Measurements from ENCODE around the gene MED13L. TPM values are rescaled to one million over a fixed set of nuclear protein-coding genes. Genes with fewer than 3 reads are reported as not detected.

The MED13L gene
- total RNA-seq, 1 donor = 180 TPM

DNA sequence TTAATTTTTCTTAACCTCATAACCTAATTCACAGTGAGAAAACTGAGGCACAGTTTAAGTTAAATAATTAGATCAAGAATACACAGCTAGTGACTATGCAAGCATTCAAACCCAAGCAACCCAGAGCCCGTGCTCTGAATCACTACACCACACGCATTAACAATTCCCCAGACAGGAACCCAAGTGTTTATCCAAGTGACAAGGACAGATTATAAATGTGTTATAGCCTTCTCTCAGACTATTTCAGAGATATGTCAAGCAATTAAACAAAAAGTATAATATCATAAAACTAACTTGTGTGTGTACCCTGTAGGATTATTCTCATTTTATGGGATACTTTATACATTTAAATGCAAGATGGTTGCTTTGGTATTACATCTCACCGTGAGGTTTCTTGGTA lies 43.8 kb downstream of the MED13L start:
- no peak for DNase-seq (ENCODE audit: low read depth)
- no peak overlapping the region for H3K4me3 ChIP-seq (ENCODE audit: low read depth, low read length)
- TF ChIP-seq, protein P1, sequence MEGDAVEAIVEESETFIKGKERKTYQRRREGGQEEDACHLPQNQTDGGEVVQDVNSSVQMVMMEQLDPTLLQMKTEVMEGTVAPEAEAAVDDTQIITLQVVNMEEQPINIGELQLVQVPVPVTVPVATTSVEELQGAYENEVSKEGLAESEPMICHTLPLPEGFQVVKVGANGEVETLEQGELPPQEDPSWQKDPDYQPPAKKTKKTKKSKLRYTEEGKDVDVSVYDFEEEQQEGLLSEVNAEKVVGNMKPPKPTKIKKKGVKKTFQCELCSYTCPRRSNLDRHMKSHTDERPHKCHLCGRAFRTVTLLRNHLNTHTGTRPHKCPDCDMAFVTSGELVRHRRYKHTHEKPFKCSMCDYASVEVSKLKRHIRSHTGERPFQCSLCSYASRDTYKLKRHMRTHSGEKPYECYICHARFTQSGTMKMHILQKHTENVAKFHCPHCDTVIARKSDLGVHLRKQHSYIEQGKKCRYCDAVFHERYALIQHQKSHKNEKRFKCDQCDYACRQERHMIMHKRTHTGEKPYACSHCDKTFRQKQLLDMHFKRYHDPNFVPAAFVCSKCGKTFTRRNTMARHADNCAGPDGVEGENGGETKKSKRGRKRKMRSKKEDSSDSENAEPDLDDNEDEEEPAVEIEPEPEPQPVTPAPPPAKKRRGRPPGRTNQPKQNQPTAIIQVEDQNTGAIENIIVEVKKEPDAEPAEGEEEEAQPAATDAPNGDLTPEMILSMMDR (IDR thresholded peaks at IDR 0.05; ENCODE audit: insufficient read depth, low read length) = no peak

DNA sequence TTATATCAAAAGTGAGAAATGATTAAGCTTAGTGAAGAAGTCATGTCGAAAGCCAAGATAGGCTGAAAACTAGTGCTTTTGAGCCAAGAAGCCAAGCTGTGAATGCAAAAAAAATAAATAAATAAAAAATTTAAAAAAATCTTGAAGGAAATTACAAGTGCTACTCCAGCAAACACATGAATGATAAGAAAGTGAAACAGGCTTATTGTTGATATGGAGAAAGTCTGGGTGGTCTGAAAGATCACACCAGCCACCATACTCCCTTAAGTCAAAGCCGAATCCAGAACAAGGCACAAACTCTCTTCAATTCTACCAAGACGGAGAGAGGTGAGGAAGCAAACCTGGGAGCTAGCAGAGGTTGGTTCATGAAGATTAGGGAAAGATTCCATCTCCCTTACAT lies 49.7 kb downstream of the MED13L start:
- TF ChIP-seq, protein P1 (IDR thresholded peaks at IDR 0.05; ENCODE audit: insufficient read depth, low read length) = no peak
- DNase-seq (ENCODE audit: low read depth) = no peak
- no peak overlapping the region for H3K4me3 ChIP-seq (ENCODE audit: low read depth, low read length)

DNA sequence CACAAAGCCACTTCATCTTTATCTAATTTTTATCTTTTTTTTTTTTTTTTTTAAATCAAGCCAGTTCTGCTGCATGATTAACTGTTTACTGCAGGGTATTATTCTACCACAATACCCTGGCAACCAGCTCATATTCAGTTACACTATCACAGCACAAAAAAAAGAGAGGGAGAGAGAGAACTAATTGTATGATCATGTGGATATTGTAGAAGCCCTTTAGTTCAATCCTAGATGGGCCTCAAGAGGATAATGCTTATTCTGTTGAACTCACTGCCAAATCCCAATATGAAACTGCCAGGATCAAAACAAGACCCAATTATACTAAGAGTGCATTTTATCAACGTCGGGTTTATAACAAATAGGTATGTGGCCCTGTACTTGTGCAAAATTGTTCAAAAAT lies 51.5 kb downstream of the MED13L start:
- no peak overlapping the region for H3K4me3 ChIP-seq (ENCODE audit: low read depth, low read length)
- no peak for DNase-seq (ENCODE audit: low read depth)
- TF ChIP-seq, protein P1 (IDR thresholded peaks at IDR 0.05; ENCODE audit: insufficient read depth, low read length) = no peak

DNA sequence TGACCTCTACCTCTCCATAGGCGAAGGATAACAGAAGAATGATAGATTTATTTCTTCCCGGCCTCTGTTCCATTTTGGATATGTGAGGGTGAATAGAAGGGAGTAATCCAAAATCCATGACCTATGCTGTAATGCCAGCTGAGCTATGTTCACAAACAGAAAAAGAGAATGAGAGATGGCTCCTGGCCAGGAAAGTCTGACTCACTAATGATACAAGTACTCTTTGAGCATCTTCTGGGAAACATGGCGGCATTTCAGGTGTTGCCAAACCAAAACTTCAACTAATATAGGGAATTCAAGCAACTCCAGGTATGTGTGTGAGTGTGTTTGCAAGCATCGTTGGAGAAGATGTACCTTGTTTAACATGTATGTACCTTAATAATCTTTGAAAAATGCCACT lies 55.1 kb downstream of the MED13L start:
- no peak overlapping the region for H3K4me3 ChIP-seq (ENCODE audit: low read depth, low read length)
- TF ChIP-seq, protein P1 (IDR thresholded peaks at IDR 0.05; ENCODE audit: insufficient read depth, low read length) = no peak
- peak; percentile 94 for DNase-seq (ENCODE audit: low read depth)

DNA sequence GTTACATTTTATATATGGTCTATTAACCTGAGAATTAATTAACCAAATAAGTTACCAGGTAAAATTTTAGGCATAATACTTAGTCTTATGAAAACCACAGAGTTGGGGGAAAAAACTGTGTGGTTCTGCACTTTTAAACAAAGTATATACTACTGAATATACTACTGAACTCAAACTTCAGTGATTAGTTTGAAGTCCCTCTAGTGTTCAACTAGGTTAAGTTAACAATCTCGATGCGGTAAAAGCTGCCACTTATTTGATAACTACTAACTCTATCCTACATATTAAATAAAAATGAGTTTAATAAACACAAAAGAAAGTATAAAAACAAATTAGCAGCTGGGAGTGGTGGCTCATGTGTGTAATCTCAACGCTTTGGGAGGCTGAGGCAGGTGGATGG lies 56.7 kb downstream of the MED13L start:
- TF ChIP-seq, protein P1 (IDR thresholded peaks at IDR 0.05; ENCODE audit: insufficient read depth, low read length) = no peak
- DNase-seq (ENCODE audit: low read depth) = no peak
- no peak overlapping the region for H3K4me3 ChIP-seq (ENCODE audit: low read depth, low read length)

DNA sequence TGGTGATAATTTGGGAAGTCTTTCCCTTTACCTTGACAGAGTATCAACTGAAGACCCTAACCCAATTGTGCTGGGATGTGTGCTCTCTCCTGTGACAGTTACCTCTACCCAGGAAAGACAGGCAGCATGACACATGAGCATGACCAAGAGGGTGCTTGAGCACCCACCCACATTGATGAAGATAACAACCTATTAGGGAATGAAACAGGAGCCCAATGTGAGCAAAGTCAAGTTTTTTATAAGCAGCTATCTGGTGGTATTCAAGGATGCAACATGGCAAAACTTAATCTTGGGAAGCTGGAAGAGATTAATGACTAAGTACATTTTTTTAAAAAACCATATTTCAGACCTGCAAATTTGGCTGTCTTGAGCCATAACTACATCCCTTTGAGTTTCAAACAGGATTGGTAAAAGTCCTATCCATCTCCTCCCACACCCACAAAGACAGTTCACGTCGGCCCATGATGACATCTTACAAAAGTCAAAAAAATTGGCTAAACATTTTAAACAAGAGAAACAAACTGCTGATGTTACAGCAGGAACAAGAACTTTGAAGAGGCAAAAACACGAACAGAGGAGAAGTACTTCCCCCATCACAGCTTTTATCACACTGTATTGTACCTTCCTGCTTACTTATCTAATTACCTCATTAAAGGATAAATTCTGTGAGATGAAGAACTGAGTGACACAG lies 60.3 kb downstream of the MED13L start:
- peak; percentile 30 for DNase-seq (ENCODE audit: low read depth)
- TF ChIP-seq, protein P1 (IDR thresholded peaks at IDR 0.05; ENCODE audit: insufficient read depth, low read length) = no peak

More for the DNA sequence above, 60.3 kb downstream of the MED13L start:
- no peak overlapping the region for H3K4me3 ChIP-seq (ENCODE audit: low read depth, low read length)

Measured in fibroblast of the aortic adventitia (primary cell).